Upper lobe of left lung (tissue), 6 donors: ENCODE results near the gene MYO7A. TPM values are rescaled to one million over a fixed set of nuclear protein-coding genes. Genes with fewer than 3 reads are reported as not detected.
A peak's percentile ranks its signal among the peaks of the same experiment; 100 is the strongest.

ENCODE experiments used
- ATAC-seq, 2 donors: fragments of 200-7000 bp; cut with Tn5 transposase; one replicate each; pipeline ENCODE4 v1.9.1; 2022; ENCODE audit warnings: mild to moderate bottlenecking in 2 of 2, moderate library complexity in 2 of 2; ENCODE audit not compliant: low FRiP score in 2 of 2
- DNase-seq, 2 donors: peaks; one replicate each; pipeline ENCODE4 v3.0.0-alpha.2; 2019 to 2020
- H3K27ac ChIP-seq, 4 donors: fragments of 200-600 bp; sonication (generic); one replicate each; pipeline ENCODE4 v1.5.1; 2016 to 2019
- H3K27me3 ChIP-seq, 4 donors: fragments of 200-600 bp; sonication (generic); one replicate each; pipeline ENCODE4 v1.5.1; 2017 to 2019
- H3K36me3 ChIP-seq, 4 donors: fragments of 200-600 bp; sonication (generic); one replicate each; pipeline ENCODE4 v1.5.1; 2016 to 2019
- H3K4me1 ChIP-seq, 4 donors: fragments of 200-600 bp; sonication (generic); one replicate each; pipeline ENCODE4 v1.5.1; 2018 to 2019
- H3K4me3 ChIP-seq, 4 donors: fragments of 200-600 bp; sonication (generic); one replicate each; pipeline ENCODE4 v1.5.1; 2017 to 2019; ENCODE audit warnings: mild to moderate bottlenecking in 2 of 4, moderate library complexity in 1 of 4
- H3K9me3 ChIP-seq, 4 donors: fragments of 200-600 bp; sonication (generic); one replicate each; pipeline ENCODE4 v1.5.1; 2018 to 2019
- CTCF ChIP-seq, 6 experiments: fragments of 450-650 bp in 4 of 6; fragments of 200-600 bp in 2 of 6; sonication (generic) in 2 of 6; IDR thresholded peaks; one replicate each; pipeline ENCODE4 v1.5.1; 2016 to 2019; ENCODE audit warnings: antibody characterized with exemption in 6 of 6
- EP300 ChIP-seq, 4 donors: sonication (generic); formaldehyde crosslinking; IDR thresholded peaks; one replicate each; pipeline ENCODE4 v1.5.1; 2017; ENCODE audit warnings: antibody characterized with exemption in 4 of 4, control low read depth in 2 of 4
- POLR2A ChIP-seq, 4 donors: fragments of 450-650 bp; IDR thresholded peaks; one replicate each; pipeline ENCODE4 v1.5.1; 2016 to 2017; ENCODE audit warnings: antibody characterized with exemption in 4 of 4, mild to moderate bottlenecking in 2 of 4
- POLR2AphosphoS5 ChIP-seq, 2 donors: sonication (generic); formaldehyde crosslinking; IDR thresholded peaks; one replicate each; pipeline ENCODE4 v1.5.1; 2017; ENCODE audit warnings: antibody characterized with exemption in 2 of 2
- WGBS, 2 donors: methylation state at CpG; one replicate each; pipeline ENCODE4 v1.1.5; 2017 to 2018; 5-methylcytosine and 5-hydroxymethylcytosine counted together
- total RNA-seq, 6 donors: library from RNA; depleted of rRNA in 4 of 6; stranded (reverse); fragments of >200 nt in 4 of 6; gene quantifications; one replicate each; pipeline versions ENCODE4 v1.1.0 to v1.2.1, GENCODE V29; 2016 to 2021
- donor health status: DM: no; HTN: no; CAD: no; lungs with moderate emphysema.
- donor health status: DM: no; HTN: yes; CAD: no; lungs with severe emphysema.

The MYO7A gene
- total RNA-seq, 6 donors from 2014 or later, result 2.4 to 27.2 (median 6.2) TPM

DNA sequence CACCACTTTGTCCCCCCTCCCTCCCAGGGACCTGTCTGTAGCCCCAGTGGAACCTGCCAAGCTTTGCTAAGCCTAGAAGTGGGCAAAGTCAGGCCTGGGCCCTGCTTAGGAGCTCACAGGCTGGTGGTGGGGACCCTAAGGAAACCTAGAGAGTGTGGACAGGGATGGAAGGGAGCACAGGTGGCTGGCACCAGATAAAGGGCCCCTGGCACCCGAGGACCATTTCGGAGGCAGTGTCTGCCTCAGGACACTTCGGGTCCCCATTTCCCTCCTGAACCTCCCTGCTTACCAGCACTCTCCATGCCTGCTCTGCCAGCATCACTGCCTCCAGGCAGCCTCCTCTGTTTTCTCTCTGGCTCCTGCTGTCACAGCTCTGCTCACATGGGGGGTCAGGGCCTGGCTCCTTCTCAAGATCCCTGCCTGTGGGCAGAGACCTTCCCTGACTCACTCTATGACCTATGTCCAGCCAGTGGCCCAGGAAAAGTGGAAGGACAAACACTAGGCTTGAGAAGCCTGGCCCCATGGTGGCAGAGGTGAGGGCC lies 39.0 kb upstream of the MYO7A start:
- WGBS, 2 donors, result 79 to 90% methylated on average over 3 of the region's 3 CpGs
- TF ChIP-seq POLR2AphosphoS5 (IDR thresholded peaks at IDR 0.05) (no peak), EP300 (IDR thresholded peaks at IDR 0.05) (no peak), POLR2A (IDR thresholded peaks at IDR 0.05) (no peak), CTCF (IDR thresholded peaks at IDR 0.05) (no peak)

GRCh38 chr11:77090046-77090372 lies 38.0 kb upstream of the MYO7A start:
- Histone ChIP-seq H3K4me1 (no peaks in the 10 kb centered on the region), H3K9me3 (no peaks in the 10 kb centered on the region), H3K27ac (no peak overlapping the region), H3K27me3 (no peaks in the 10 kb centered on the region), H3K4me3 (no peak overlapping the region), H3K36me3 (no peaks in the 10 kb centered on the region)
- no peak for TF ChIP-seq CTCF (IDR thresholded peaks at IDR 0.05)
- no peak for TF ChIP-seq POLR2AphosphoS5 (IDR thresholded peaks at IDR 0.05)
- no peak for TF ChIP-seq EP300 (IDR thresholded peaks at IDR 0.05)
- TF ChIP-seq POLR2A (IDR thresholded peaks at IDR 0.05), result no peak
- 79% methylated on average over 4 of the region's 4 CpGs; no CpG with 5 or more reads in 1 of the 2 donors for WGBS, 2 donors
- DNase-seq (no peak), ATAC-seq (no peak)

More for the DNA sequence above, 39.0 kb upstream of the MYO7A start:
- ATAC-seq (no peak), DNase-seq (no peak)
- no peak overlapping the region for H3K27ac ChIP-seq
- no peaks in the 10 kb centered on the region for H3K9me3 ChIP-seq
- H3K4me1 ChIP-seq, result no peaks in the 10 kb centered on the region
- H3K27me3 ChIP-seq, result no peaks in the 10 kb centered on the region
- no peaks in the 10 kb centered on the region for H3K36me3 ChIP-seq
- no peak overlapping the region for H3K4me3 ChIP-seq

GRCh38 chr11:77090373-77091111 lies 37.5 kb upstream of the MYO7A start:
- ATAC-seq (no peak), DNase-seq (no peak)
- Histone ChIP-seq H3K27ac (no peak overlapping the region), H3K36me3 (no peaks in the 10 kb centered on the region), H3K9me3 (no peaks in the 10 kb centered on the region), H3K4me1 (no peaks in the 10 kb centered on the region), H3K27me3 (no peaks in the 10 kb centered on the region), H3K4me3 (no peak overlapping the region)
- 58 to 89% methylated on average over 4 to 12 of the region's 13 CpGs for WGBS, 2 donors
- no peak for TF ChIP-seq POLR2A (IDR thresholded peaks at IDR 0.05)
- TF ChIP-seq POLR2AphosphoS5 (IDR thresholded peaks at IDR 0.05), result no peak
- TF ChIP-seq CTCF (IDR thresholded peaks at IDR 0.05), result no peak
- TF ChIP-seq EP300 (IDR thresholded peaks at IDR 0.05), result no peak

DNA sequence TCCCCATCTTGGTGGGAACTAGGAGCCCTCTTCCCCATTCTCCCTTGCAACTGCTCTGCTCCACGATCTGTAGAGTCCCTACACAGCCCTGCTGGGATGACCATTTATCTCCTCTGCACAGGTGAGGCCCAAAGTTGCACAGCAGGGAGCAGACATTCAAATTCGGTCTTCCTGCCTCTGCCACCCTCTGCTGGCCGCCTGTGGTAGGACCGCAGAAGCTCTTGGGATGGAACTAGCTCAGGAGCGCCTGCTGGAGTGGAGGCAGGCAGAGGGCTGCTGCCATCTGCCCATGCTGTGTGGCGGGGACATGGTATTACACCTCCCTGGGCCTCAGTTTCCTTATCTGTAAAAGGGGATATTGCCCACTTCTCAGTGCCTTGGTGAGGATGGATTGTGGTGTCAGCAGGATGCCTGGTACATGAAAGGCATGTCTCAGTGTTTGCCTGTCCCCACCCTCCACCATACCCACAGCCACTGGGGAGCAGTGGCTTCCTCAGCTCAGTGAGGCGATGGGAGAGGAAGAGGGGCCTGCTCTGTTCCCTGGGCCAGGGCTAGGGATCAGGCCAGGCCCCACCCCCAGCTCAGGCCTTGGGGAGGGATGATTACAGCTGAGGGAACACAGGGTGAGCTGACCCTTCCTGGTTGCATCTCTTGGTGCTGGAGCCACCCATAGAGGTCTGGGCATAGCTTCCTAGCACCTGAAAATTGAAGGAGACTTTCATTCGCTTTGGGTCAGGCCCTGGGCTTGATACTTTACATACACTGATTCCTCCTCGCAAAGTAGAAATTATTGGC lies 36.7 kb upstream of the MYO7A start:
- ATAC-seq (peak; percentile 60 to 76), DNase-seq (peak in 1 of 2 donors; percentile 69)
- no peak overlapping the region for H3K27ac ChIP-seq
- no peak overlapping the region for H3K4me3 ChIP-seq
- no peaks in the 10 kb centered on the region for H3K9me3 ChIP-seq
- WGBS, 2 donors, result 28 to 47% methylated on average over 6 to 8 of the region's 9 CpGs
- H3K36me3 ChIP-seq, result no peaks in the 10 kb centered on the region
- no peak for TF ChIP-seq POLR2A (IDR thresholded peaks at IDR 0.05)
- no peak for TF ChIP-seq EP300 (IDR thresholded peaks at IDR 0.05)
- TF ChIP-seq POLR2AphosphoS5 (IDR thresholded peaks at IDR 0.05), result no peak
- TF ChIP-seq CTCF (IDR thresholded peaks at IDR 0.05), result peak; percentile 87 to 95 (median 92)
- H3K4me1 ChIP-seq, result no peaks in the 10 kb centered on the region
- H3K27me3 ChIP-seq, result no peaks in the 10 kb centered on the region
